ENCODE measurements around the gene BCLAF1. TPM values are rescaled to one million over a fixed set of nuclear protein-coding genes. Genes with fewer than 3 reads are reported as not detected.

Gene BCLAF1
- total and polyA plus RNA-seq, 2 experiments from 2014 or later = 133 to 151 TPM

GRCh38 chr6:136216503-136217401 is 72.9 kb downstream of the BCLAF1 start (continued):
- TF ChIP-seq ZNF462 (CRISPR knock-in tag; IDR thresholded peaks at IDR 0.05) (no peak), CREB1 (CRISPR knock-in tag; IDR thresholded peaks at IDR 0.05; ENCODE audit: low read depth) (no peak), ETS1 (IDR thresholded peaks at IDR 0.05) (no peak), CTCF (conservative IDR thresholded peaks at IDR 0.05; ENCODE audit: low read depth in 2 of 2) (no peak)

- no peak overlapping the region for H3K27ac ChIP-seq (ENCODE audit: low read depth)
- ATAC-seq (no peak), DNase-seq (ENCODE audit: low spot score) (no peak)
- H3K4me3 Mint-ChIP-seq = no peak overlapping the region
- H3K4me3 ChIP-seq = no peak overlapping the region
- no peaks in the 10 kb centered on the region for H3K27me3 Mint-ChIP-seq (ENCODE audit: insufficient read depth, low read depth, poor library complexity)
- H3F3A ChIP-seq (replicated peaks; ENCODE audit: low read depth) = no peaks in the 10 kb centered on the region
- no peak overlapping the region; the same call in 1 of the 2 replicates for H2AFZ ChIP-seq
- H3K36me3 Mint-ChIP-seq (ENCODE audit: low read depth) = no peaks in the 10 kb centered on the region
- H3K9me2 ChIP-seq (ENCODE audit: insufficient read depth) = no peaks in the 10 kb centered on the region
- no peaks in the 10 kb centered on the region for H3K79me2 ChIP-seq (replicated peaks; ENCODE audit: insufficient read depth)
- no peak overlapping the region for H3K4me2 ChIP-seq
- H3K4me1 ChIP-seq (ENCODE audit: insufficient read depth) = no peaks in the 10 kb centered on the region
- no peaks in the 10 kb centered on the region for H3K36me3 ChIP-seq (ENCODE audit: insufficient read depth)
- H3K9me3 Mint-ChIP-seq = no peaks in the 10 kb centered on the region
- H3K4me1 Mint-ChIP-seq = no peaks in the 10 kb centered on the region
- H3K27ac Mint-ChIP-seq = no peak overlapping the region
- H3K27me3 ChIP-seq (ENCODE audit: insufficient read depth) = no peaks in the 10 kb centered on the region
- no peaks in the 10 kb centered on the region for H4K20me1 ChIP-seq (replicated peaks; ENCODE audit: insufficient read depth)
- TF ChIP-seq CTCF (conservative IDR thresholded peaks at IDR 0.05; ENCODE audit: low read depth in 2 of 2) = no peak
Measured at GRCh38 chr6:136213853-136214252, 75.8 kb downstream of the BCLAF1 start.

Data from GM23338 (cell line).